ENCODE results near the gene DDX42. TPM values are rescaled to one million over a fixed set of nuclear protein-coding genes. Genes with fewer than 3 reads are reported as not detected.

The DDX42 gene
- total and polyA plus RNA-seq, 2 of the 13 experiments (the other 11 are each of a cell fraction or from before 2014, with no cell fraction given): 87.2 to 92.9 TPM

DNA sequence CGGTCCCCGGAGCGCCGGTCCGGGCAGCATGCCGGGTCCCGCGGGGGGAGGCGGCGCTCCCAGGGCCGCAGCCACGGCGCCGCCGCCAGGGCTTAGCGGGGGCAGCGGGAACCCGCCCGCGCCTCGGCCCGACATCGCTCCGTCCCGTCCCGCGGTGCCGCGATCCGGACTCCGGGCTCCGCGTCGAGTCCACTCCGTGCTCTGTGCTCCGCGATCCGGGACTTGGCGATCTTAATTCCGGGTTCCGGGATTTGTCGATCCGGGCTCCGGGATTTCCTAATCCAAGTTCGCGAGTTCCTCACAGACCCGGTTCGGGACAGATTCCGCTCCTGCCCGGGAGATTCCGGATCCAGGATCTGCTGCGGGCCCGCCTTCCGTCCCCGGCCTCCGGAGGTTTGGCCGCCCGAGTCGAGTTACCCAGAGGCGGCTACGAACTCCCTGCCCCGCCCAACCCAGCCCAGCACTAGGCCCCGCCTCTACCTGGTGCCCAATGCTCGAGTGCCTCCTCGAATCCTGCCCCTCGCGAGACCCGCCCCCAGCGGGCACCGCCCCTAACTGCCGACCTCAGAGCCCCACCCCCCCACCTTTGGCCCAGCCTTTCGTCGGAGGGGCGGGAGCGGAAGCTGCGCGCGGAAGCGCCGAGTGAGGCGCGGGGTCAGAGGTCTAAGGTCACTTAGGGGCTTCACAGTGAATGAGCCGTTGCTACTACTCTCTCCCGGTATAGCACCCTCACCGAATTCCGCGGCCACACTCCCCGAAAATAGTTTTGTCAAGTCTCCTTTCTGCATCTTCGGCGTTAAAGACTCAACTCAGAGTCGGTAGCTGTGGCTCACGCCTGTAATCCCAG, 68.8 kb downstream of the DDX42 start, which contains the start of gene SMARCD2 (continued):
- TF ChIP-seq, protein P1, sequence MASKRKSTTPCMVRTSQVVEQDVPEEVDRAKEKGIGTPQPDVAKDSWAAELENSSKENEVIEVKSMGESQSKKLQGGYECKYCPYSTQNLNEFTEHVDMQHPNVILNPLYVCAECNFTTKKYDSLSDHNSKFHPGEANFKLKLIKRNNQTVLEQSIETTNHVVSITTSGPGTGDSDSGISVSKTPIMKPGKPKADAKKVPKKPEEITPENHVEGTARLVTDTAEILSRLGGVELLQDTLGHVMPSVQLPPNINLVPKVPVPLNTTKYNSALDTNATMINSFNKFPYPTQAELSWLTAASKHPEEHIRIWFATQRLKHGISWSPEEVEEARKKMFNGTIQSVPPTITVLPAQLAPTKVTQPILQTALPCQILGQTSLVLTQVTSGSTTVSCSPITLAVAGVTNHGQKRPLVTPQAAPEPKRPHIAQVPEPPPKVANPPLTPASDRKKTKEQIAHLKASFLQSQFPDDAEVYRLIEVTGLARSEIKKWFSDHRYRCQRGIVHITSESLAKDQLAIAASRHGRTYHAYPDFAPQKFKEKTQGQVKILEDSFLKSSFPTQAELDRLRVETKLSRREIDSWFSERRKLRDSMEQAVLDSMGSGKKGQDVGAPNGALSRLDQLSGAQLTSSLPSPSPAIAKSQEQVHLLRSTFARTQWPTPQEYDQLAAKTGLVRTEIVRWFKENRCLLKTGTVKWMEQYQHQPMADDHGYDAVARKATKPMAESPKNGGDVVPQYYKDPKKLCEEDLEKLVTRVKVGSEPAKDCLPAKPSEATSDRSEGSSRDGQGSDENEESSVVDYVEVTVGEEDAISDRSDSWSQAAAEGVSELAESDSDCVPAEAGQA (IDR thresholded peaks at IDR 0.05; ENCODE audit: low read depth): peak; percentile 74
- TF ChIP-seq, protein P1 (CRISPR knock-in tag; IDR thresholded peaks at IDR 0.05; ENCODE audit: borderline replicate concordance): peak; percentile 94; the same call in 1 of the 2 replicates
- TF ChIP-seq ZNF441 (CRISPR knock-in tag; IDR thresholded peaks at IDR 0.05; ENCODE audit: borderline replicate concordance) (peak; percentile 77; the same call in 1 of the 2 replicates), PHF21A (CRISPR knock-in tag; IDR thresholded peaks at IDR 0.05) (peak; percentile 96), ZFP90 (CRISPR knock-in tag; IDR thresholded peaks at IDR 0.05; ENCODE audit: borderline replicate concordance) (peak; percentile 97), ZFP62 (CRISPR knock-in tag; IDR thresholded peaks at IDR 0.05) (peak; percentile 41; the same call in 1 of the 2 replicates), AFF4 (CRISPR knock-in tag; IDR thresholded peaks at IDR 0.05) (peak; percentile 88), REXO4 (CRISPR knock-in tag; IDR thresholded peaks at IDR 0.05; ENCODE audit: borderline replicate concordance) (0 out of 2 replicates have a peak, but pooled peaks have one; percentile 63), ZNF235 (CRISPR knock-in tag; IDR thresholded peaks at IDR 0.05; ENCODE audit: borderline replicate concordance) (peak; percentile 59; the same call in 1 of the 2 replicates), ZMYM4 (CRISPR knock-in tag; IDR thresholded peaks at IDR 0.05) (peak; percentile 93), TBX3 (IDR thresholded peaks at IDR 0.05; ENCODE audit: borderline replicate concordance) (peak; percentile 78), NFATC3 (CRISPR knock-in tag; IDR thresholded peaks at IDR 0.05) (peak; percentile 73; the same call in 1 of the 2 replicates), GFI1 (CRISPR knock-in tag; IDR thresholded peaks at IDR 0.05; ENCODE audit: borderline replicate concordance) (no peak; the same call in 1 of the 2 replicates), ZNF292 (CRISPR knock-in tag; IDR thresholded peaks at IDR 0.05; ENCODE audit: borderline replicate concordance, low read depth) (no peak)
